K562 treated with DMSO at 1 percent for 4 hours (cell line): ENCODE results near the gene HSD17B8. TPM values are rescaled to one million over a fixed set of nuclear protein-coding genes. Genes with fewer than 3 reads are reported as not detected.

Experiments
- total RNA-seq: library from RNA; unstranded; fragments of 300-600 nt; gene quantifications from 2 replicates; pipeline ENCODE4 v1.2.3, GENCODE V29; 2022; ENCODE audit not compliant: insufficient read depth

The HSD17B8 gene
- 10.2 and 19.0 TPM in 2 replicates for total RNA-seq

GRCh38 chr6:33204415-33205190 is at the start of gene HSD17B8:
HSD17B8 (plus strand) TSS chr6:33204655; CDS start chr6:33204669, 14 bp downstream.

DNA sequence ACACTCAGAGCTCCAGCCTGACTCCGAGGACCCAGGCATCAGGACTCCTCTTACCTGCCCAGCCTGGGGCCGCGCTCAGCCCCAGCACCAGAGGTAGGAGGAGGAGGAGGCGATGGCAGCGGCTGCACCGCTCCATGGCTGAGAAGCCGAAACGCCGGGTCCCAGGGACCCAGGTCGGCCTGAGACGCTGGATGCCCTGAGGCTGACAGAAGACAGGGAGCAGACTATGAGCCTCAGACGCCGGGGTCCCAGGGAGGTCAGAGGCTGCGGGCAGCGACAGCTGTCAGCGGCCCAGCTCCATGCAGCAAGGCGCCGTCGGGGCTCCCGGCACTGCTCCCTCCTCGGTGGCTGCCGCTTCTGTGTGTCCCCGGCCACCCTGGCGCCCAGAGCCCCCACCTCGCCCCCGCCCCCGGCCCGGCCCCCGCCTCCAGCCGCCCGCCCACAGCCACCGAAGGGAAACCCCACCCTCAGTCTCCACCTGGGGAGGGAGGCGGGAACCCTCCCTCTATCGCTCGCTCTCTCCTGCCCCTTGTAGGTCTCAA is 12.3 kb upstream of the HSD17B8 start, which contains the start of gene COL11A2:
COL11A2 (minus strand) TSS at position 363 of the 542 bp plus-strand sequence; CDS start at position 136, 227 bp downstream.

DNA sequence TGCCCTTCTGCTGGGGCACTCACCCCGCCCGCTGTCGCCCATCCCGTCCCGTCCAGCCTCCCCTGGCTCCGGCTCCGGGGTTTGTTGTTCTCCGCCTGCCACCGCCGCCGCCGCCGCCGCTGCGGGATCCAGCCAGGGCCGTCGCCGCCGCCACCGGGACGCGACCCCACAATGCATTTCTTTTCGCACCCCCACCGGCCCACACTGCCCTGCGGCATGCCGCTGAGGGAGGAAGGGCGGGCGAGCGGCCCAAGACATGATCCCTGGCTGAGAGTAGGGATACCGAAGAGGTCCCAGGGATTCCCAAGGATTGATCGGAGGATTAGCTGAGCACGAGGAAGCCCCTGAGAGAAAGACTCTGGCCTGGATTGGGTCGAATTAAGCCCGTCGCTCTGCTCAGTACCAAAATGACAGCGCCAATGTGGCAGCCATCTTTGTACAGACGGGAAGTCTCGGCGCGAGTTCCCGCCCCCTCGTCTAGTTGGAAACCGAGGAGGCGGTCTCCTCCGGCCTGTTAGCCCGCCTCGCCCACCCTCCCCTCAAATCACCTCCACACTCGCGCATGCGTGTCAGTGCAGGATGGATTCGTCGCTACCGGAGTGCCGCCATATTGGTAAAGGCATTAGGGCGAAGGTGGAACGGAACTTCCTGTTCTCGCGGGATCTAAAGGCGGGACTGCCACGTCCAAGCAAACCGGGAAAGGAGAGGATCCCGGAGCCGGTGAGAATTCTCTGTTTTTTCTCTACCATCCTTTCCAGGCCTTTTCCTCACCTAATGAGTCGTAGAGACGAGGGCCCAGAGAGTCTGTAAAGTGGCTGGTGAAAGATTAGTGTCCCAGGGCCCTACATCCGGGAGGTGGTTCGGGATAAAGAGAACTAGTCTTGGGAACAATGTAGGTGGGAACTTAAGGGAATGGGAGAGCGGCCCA is 4.0 kb upstream of the HSD17B8 start, which contains the start of the genes RXRB and SLC39A7:
RXRB (minus strand) TSS at position 447 of the 928 bp plus-strand sequence; CDS start at position 258, 189 bp downstream.
SLC39A7 (plus strand) TSS at position 649 of the 928 bp plus-strand sequence. CDS start 379 bp downstream, outside the sequence.

GRCh38 chr6:33208091-33208967 is 3.9 kb downstream of the HSD17B8 start, which contains the start of gene RING1:
RING1 (plus strand) TSS chr6:33208500; CDS start chr6:33208823, 323 bp downstream.

Other genes starting within 250 kb of the HSD17B8 start
- gene BRD2, start 236.1 kb upstream of the HSD17B8 start, total RNA-seq: 180 and 276 TPM in 2 replicates
- not detected in 2 replicates for gene HLA-DOA, start 195.1 kb upstream of the HSD17B8 start, total RNA-seq
- gene HLA-DPA1, start 131.0 kb upstream of the HSD17B8 start, total RNA-seq: not detected in 2 replicates
- not detected in 2 replicates for gene HLA-DPB1, start 128.7 kb upstream of the HSD17B8 start, total RNA-seq
- 0.17 and 0.19 TPM in 2 replicates for gene COL11A2, start 12.2 kb upstream of the HSD17B8 start, total RNA-seq
- 26.4 and 32.8 TPM in 2 replicates for gene RXRB, start 4.0 kb upstream of the HSD17B8 start, total RNA-seq
- gene SLC39A7, start 3.8 kb upstream of the HSD17B8 start, total RNA-seq: 148 and 178 TPM in 2 replicates
- 48.6 and 58.0 TPM in 2 replicates for gene RING1, start 3.8 kb downstream of the HSD17B8 start, total RNA-seq
- gene VPS52, start 67.2 kb downstream of the HSD17B8 start, total RNA-seq: 25.9 and 40.7 TPM in 2 replicates
- gene RPS18, start 67.4 kb downstream of the HSD17B8 start, total RNA-seq: 12,597 and 13,607 TPM in 2 replicates
- gene B3GALT4, start 72.5 kb downstream of the HSD17B8 start, total RNA-seq: 0.64 and 1.3 TPM in 2 replicates
- 53.8 and 54.5 TPM in 2 replicates for gene WDR46, start 84.6 kb downstream of the HSD17B8 start, total RNA-seq
- 155 and 182 TPM in 2 replicates for gene PFDN6, start 84.9 kb downstream of the HSD17B8 start, total RNA-seq
- 31.0 and 34.6 TPM in 2 replicates for gene RGL2, start 94.3 kb downstream of the HSD17B8 start, total RNA-seq
- 141 and 157 TPM in 2 replicates for gene TAPBP, start 109.4 kb downstream of the HSD17B8 start, total RNA-seq
- 6.4 and 8.1 TPM in 2 replicates for gene ZBTB22, start 113.1 kb downstream of the HSD17B8 start, total RNA-seq
- gene DAXX, start 118.3 kb downstream of the HSD17B8 start, total RNA-seq: 48.7 and 57.6 TPM in 2 replicates
- gene KIFC1, start 187.2 kb downstream of the HSD17B8 start, total RNA-seq: 83.0 and 95.7 TPM in 2 replicates
- 62.6 and 67.2 TPM in 2 replicates for gene PHF1, start 206.4 kb downstream of the HSD17B8 start, total RNA-seq
- 395 and 427 TPM in 2 replicates for gene CUTA, start 213.5 kb downstream of the HSD17B8 start, total RNA-seq
- gene SYNGAP1, start 215.4 kb downstream of the HSD17B8 start, total RNA-seq: 6.6 and 10.9 TPM in 2 replicates
- gene ZBTB9, start 249.9 kb downstream of the HSD17B8 start, total RNA-seq: 10.4 and 11.8 TPM in 2 replicates